Progenitor cell of endocrine pancreas (in vitro differentiated cells): Measurements from ENCODE around the gene TAAR1. TPM values are rescaled to one million over a fixed set of nuclear protein-coding genes. Genes with fewer than 3 reads are reported as not detected.

Experiments
- DNase-seq: peaks from one replicate; pipeline ENCODE4 v3.0.0; 2021; ENCODE audit warnings: low spot score; ENCODE audit not compliant: unreplicated experiment
- H3K27ac Mint-ChIP-seq: 2 replicates; pipeline ENCODE4 v1.8.0; 2021; ENCODE audit warnings: mild to moderate bottlenecking, moderate library complexity, mixed read lengths
- H3K27me3 Mint-ChIP-seq: 2 replicates; pipeline ENCODE4 v1.8.0; 2021; ENCODE audit warnings: mixed read lengths
- H3K36me3 Mint-ChIP-seq: 2 replicates; pipeline ENCODE4 v1.8.0; 2022; ENCODE audit warnings: mixed read lengths; ENCODE audit not compliant: insufficient read depth
- H3K4me1 Mint-ChIP-seq: 2 replicates; pipeline ENCODE4 v1.8.0; 2021; ENCODE audit warnings: low read depth, mixed read lengths
- H3K4me3 Mint-ChIP-seq: 2 replicates; pipeline ENCODE4 v1.8.0; 2021; ENCODE audit warnings: low read depth, mild to moderate bottlenecking, moderate library complexity, mixed read lengths
- H3K9me3 Mint-ChIP-seq: 2 replicates; pipeline ENCODE4 v1.8.0; 2021; ENCODE audit warnings: low read depth, mixed read lengths
- CTCF ChIP-seq: fragments of 200-600 bp; sonication (generic); IDR thresholded peaks from one replicate; pipeline ENCODE4 v1.5.0; 2021; ENCODE audit warnings: antibody characterized with exemption, mild to moderate bottlenecking; ENCODE audit not compliant: unreplicated experiment
- total RNA-seq: library from RNA; stranded (reverse); gene quantifications from 2 replicates; pipeline ENCODE4 v1.2.1, GENCODE V29; 2021

The TAAR1 gene
- total RNA-seq, 1 donor from 2014 or later = not detected

- no peaks in the 10 kb centered on the region for H3K27me3 Mint-ChIP-seq
- H3K4me1 Mint-ChIP-seq = no peaks in the 10 kb centered on the region
- TF ChIP-seq CTCF = no peak
- no peak for DNase-seq
- H3K9me3 Mint-ChIP-seq = peaks cover 9% of the 10 kb centered on the region
- no peak overlapping the region for H3K27ac Mint-ChIP-seq
- H3K4me3 Mint-ChIP-seq = no peak overlapping the region
- no peaks in the 10 kb centered on the region for H3K36me3 Mint-ChIP-seq
These were observed 36.8 kb upstream of the TAAR1 start for GRCh38 chr6:132695773-132696172.

- H3K4me3 Mint-ChIP-seq = no peak overlapping the region
- H3K36me3 Mint-ChIP-seq = no peaks in the 10 kb centered on the region
- no peak for DNase-seq
- no peak overlapping the region for H3K27ac Mint-ChIP-seq
- peaks cover 9% of the 10 kb centered on the region for H3K9me3 Mint-ChIP-seq
- H3K4me1 Mint-ChIP-seq = no peaks in the 10 kb centered on the region
- H3K27me3 Mint-ChIP-seq = no peaks in the 10 kb centered on the region
- no peak for TF ChIP-seq CTCF
These were observed 34.5 kb upstream of the TAAR1 start for GRCh38 chr6:132693478-132693877.

GRCh38 chr6:132690678-132691077, 31.7 kb upstream of the TAAR1 start:
- Mint-ChIP-seq H3K27me3 (no peaks in the 10 kb centered on the region), H3K4me1 (no peaks in the 10 kb centered on the region), H3K36me3 (no peaks in the 10 kb centered on the region), H3K27ac (no peak overlapping the region), H3K4me3 (no peak overlapping the region), H3K9me3 (peaks cover 1% of the 10 kb centered on the region)
- TF ChIP-seq CTCF = no peak
- no peak for DNase-seq

- peaks cover 4% of the 10 kb centered on the region for H3K4me1 Mint-ChIP-seq
- H3K27ac Mint-ChIP-seq = no peak overlapping the region
- H3K9me3 Mint-ChIP-seq = no peaks in the 10 kb centered on the region
- H3K4me3 Mint-ChIP-seq = no peak overlapping the region
- no peaks in the 10 kb centered on the region for H3K36me3 Mint-ChIP-seq
- H3K27me3 Mint-ChIP-seq = no peaks in the 10 kb centered on the region
- DNase-seq = no peak
- no peak for TF ChIP-seq CTCF
These were observed 28.3 kb upstream of the TAAR1 start for GRCh38 chr6:132687306-132687705.

GRCh38 chr6:132686531-132686930, 27.5 kb upstream of the TAAR1 start:
- Mint-ChIP-seq H3K27ac (no peak overlapping the region), H3K9me3 (no peaks in the 10 kb centered on the region), H3K4me1 (peaks cover 4% of the 10 kb centered on the region), H3K4me3 (no peak overlapping the region), H3K36me3 (no peaks in the 10 kb centered on the region), H3K27me3 (no peaks in the 10 kb centered on the region)
- DNase-seq = no peak
- TF ChIP-seq CTCF = no peak

- no peaks in the 10 kb centered on the region for H3K9me3 Mint-ChIP-seq
- TF ChIP-seq CTCF = no peak
- no peak for DNase-seq
- no peaks in the 10 kb centered on the region for H3K27me3 Mint-ChIP-seq
- no peak overlapping the region for H3K27ac Mint-ChIP-seq
- H3K4me1 Mint-ChIP-seq = peaks cover 4% of the 10 kb centered on the region
- H3K4me3 Mint-ChIP-seq = no peak overlapping the region
- no peaks in the 10 kb centered on the region for H3K36me3 Mint-ChIP-seq
These were observed 26.0 kb upstream of the TAAR1 start for GRCh38 chr6:132685009-132685408.
